PC-3 (cell line): ENCODE results near the gene MICB. TPM values are rescaled to one million over a fixed set of nuclear protein-coding genes. Genes with fewer than 3 reads are reported as not detected.

ENCODE experiments used
- ATAC-seq: fragments of 200-7000 bp; cut with Tn5 transposase; 2 replicates; pipeline ENCODE4 v1.9.1; 2020; ENCODE audit warnings: mild to moderate bottlenecking, moderate library complexity
- BruUV-seq: library from RNA; stranded (reverse); fragments of 400-500 nt; replicated peaks from 2 replicates; lab custom pipeline; 2021; lab: Mats Ljungman, UMichigan
- CTCF ChIA-PET: fragments of 300-600 bp; sonication (Branson Sonifier 250); formaldehyde crosslinking; loops from one replicate; lab custom pipeline; 2022; ENCODE audit warnings: antibody characterized with exemption; lab: Charles Lee
- POLR2A ChIA-PET: fragments of 300-600 bp; sonication (Branson Sonifier 250); formaldehyde crosslinking; loops from one replicate; lab custom pipeline; 2022; ENCODE audit warnings: antibody characterized with exemption; ENCODE audit not compliant: unreplicated experiment; lab: Charles Lee
- DNase-seq: peaks from one replicate; pipeline ENCODE4 v3.0.0-alpha.2; 2015
- H2AFZ ChIP-seq: fragments of 300-600 bp; sonication (generic); 2 replicates; pipeline ENCODE4 v1.6.0; 2016; ENCODE audit warnings: antibody characterized with exemption, low read length
- H3F3A ChIP-seq: fragments of 300-600 bp; sonication (generic); one replicate; pipeline ENCODE4 v1.6.0; 2017; ENCODE audit warnings: antibody characterized with exemption, low read length, control low read depth, mild to moderate bottlenecking; ENCODE audit not compliant: unreplicated experiment
- H3K27ac ChIP-seq: fragments of 300-600 bp; sonication (generic); 2 replicates; pipeline ENCODE4 v1.5.1; 2016; ENCODE audit warnings: mild to moderate bottlenecking, low read length
- H3K27me3 ChIP-seq: fragments of 300-600 bp; sonication (generic); 2 replicates; pipeline ENCODE4 v1.6.1; 2016; ENCODE audit warnings: low read length, mixed read lengths
- H3K36me3 ChIP-seq: fragments of 300-600 bp; sonication (generic); 2 replicates; pipeline ENCODE4 v1.6.1; 2016; ENCODE audit warnings: low read depth, mixed run types, low read length, mixed read lengths
- H3K4me1 ChIP-seq: fragments of 300-600 bp; sonication (generic); 2 replicates; pipeline ENCODE4 v1.5.1; 2016; ENCODE audit warnings: low read length; ENCODE audit not compliant: insufficient read depth
- H3K4me2 ChIP-seq: fragments of 300-600 bp; sonication (generic); 2 replicates; pipeline ENCODE4 v1.6.0; 2016; ENCODE audit warnings: low read length
- H3K4me3 ChIP-seq: fragments of 300-600 bp; sonication (generic); 2 replicates; pipeline ENCODE4 v1.5.1; 2016; ENCODE audit warnings: mild to moderate bottlenecking, low read length, mixed read lengths
- H3K79me2 ChIP-seq: fragments of 300-600 bp; sonication (generic); 2 replicates; pipeline ENCODE4 v1.6.1; 2017; ENCODE audit warnings: low read length, mixed read lengths
- H3K9ac ChIP-seq: fragments of 300-600 bp; sonication (generic); 2 replicates; pipeline ENCODE4 v1.6.0; 2016; ENCODE audit warnings: mild to moderate bottlenecking, low read length
- H3K9me2 ChIP-seq: fragments of 300-600 bp; sonication (generic); replicated peaks from 2 replicates; pipeline ENCODE4 v1.6.1; 2016; ENCODE audit warnings: mixed run types, low read length, mixed read lengths
- H3K9me3 ChIP-seq: fragments of 300-600 bp; sonication (generic); 2 replicates; pipeline ENCODE4 v1.6.1; 2016; ENCODE audit warnings: low read length, mixed read lengths
- H4K20me1 ChIP-seq: fragments of 300-600 bp; sonication (generic); 2 replicates; pipeline ENCODE4 v1.6.1; 2016; ENCODE audit warnings: low read length, mixed read lengths
- EZH2 ChIP-seq: fragments of 300-600 bp; sonication (generic); IDR thresholded peaks from one replicate; pipeline ENCODE4 v1.6.1; 2017; ENCODE audit warnings: antibody characterized with exemption, mild to moderate bottlenecking, low read length; ENCODE audit not compliant: unreplicated experiment
- EZH2phosphoT487 ChIP-seq: fragments of 300-600 bp; sonication (generic); IDR thresholded peaks from 2 replicates; pipeline ENCODE4 v1.6.1; 2018; ENCODE audit warnings: mild to moderate bottlenecking, antibody characterized with exemption, low read length, borderline replicate concordance
- intact Hi-C: fragments of 100-400 bp; cut with micrococcal nuclease; formaldehyde crosslinking; loops from 2 replicates; pipeline ENCODE4 v1.9.0; 2023
- total RNA-seq: library from RNA; depleted of rRNA; stranded (reverse); fragments of >200 nt; gene quantifications from 2 replicates; pipeline ENCODE4 v1.2.3, GENCODE V29; 2014
- TF ChIP-seq, protein P1 (sequence below): fragments of 300-600 bp; sonication (generic); conservative IDR thresholded peaks from 2 replicates; pipeline ENCODE4 v1.5.1; 2017; ENCODE audit warnings: antibody characterized with exemption, low read depth, mild to moderate bottlenecking, low read length

The MICB gene
- total RNA-seq, 1 experiment from 2014 or later, result 25.6 TPM

DNA sequence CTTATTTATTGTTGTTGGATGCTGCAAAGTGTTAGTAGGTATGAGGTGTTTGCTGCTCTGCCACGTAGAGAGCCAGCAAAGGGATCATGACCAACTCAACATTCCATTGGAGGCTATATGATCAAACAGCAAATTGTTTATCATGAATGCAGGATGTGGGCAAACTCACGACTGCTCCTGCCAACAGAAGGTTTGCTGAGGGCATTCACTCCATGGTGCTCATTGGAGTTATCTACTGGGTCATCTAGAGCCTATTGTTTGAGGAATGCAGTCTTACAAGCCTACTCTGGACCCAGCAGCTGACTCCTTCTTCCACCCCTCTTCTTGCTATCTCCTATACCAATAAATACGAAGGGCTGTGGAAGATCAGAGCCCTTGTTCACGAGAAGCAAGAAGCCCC, 12.1 kb downstream of the MICB start:
- Histone ChIP-seq H3K27ac (no peak overlapping the region), H3K9me3 (no peaks in the 10 kb centered on the region), H3K4me1 (peaks cover 11% of the 10 kb centered on the region; the same call in 1 of the 2 replicates), H3K27me3 (no peaks in the 10 kb centered on the region), H3F3A (no peaks in the 10 kb centered on the region), H3K4me3 (no peak overlapping the region), H2AFZ (no peak overlapping the region), H3K9me2 (no peaks in the 10 kb centered on the region), H3K79me2 (peaks cover 2% of the 10 kb centered on the region), H3K4me2 (no peak overlapping the region), H4K20me1 (no peaks in the 10 kb centered on the region), H3K36me3 (peaks cover 48% of the 10 kb centered on the region), H3K9ac (no peak overlapping the region)
- no TSS peak for BruUV-seq
- ChIA-PET CTCF (no interaction called here), POLR2A (no interaction called here)
- DNase-seq (peak; percentile 51), ATAC-seq (peak; percentile 27; the same call in 1 of the 2 replicates)
- TF ChIP-seq, protein P1, sequence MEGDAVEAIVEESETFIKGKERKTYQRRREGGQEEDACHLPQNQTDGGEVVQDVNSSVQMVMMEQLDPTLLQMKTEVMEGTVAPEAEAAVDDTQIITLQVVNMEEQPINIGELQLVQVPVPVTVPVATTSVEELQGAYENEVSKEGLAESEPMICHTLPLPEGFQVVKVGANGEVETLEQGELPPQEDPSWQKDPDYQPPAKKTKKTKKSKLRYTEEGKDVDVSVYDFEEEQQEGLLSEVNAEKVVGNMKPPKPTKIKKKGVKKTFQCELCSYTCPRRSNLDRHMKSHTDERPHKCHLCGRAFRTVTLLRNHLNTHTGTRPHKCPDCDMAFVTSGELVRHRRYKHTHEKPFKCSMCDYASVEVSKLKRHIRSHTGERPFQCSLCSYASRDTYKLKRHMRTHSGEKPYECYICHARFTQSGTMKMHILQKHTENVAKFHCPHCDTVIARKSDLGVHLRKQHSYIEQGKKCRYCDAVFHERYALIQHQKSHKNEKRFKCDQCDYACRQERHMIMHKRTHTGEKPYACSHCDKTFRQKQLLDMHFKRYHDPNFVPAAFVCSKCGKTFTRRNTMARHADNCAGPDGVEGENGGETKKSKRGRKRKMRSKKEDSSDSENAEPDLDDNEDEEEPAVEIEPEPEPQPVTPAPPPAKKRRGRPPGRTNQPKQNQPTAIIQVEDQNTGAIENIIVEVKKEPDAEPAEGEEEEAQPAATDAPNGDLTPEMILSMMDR, result no peak
- no peak for TF ChIP-seq EZH2phosphoT487
- no peak for TF ChIP-seq EZH2
- intact Hi-C loops, result no loop called here

DNA sequence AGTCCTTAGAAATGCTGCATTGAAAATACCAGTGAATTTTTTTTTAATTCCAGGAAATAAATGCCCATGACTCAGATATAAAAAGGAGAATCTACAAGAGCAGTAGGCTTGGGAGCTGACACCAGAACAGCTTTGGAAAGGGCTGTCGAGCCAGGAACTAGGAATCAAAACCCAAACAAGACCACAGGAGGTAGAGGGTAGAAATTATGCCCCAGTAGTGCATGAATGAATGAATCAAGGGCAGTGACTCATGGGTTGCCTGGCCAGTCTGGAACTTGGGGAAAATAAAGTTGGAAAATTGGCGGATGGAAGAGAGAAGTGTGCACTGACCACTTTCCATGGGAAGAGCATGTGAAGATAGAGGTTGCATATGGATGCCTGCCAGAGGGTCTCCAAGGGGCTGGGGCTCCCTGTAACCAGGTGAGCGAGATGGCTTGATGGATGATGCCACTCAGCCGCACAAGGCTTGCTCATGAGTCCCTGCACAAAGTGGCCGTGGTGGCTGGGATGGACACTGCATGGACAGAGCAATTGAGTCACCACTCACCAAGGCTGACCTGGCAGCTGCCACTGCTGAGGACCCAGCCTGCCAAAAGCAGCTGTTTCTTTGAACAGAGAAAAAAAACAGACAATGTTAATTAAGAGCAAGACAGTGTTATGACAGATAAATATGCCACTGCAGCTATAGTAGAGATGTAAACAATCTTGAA, 15.7 kb downstream of the MICB start:
- ATAC-seq, result no peak; the same call in 1 of the 2 replicates
- POLR2A ChIA-PET, result no interaction called here
- Histone ChIP-seq H3K9me3 (no peaks in the 10 kb centered on the region), H3K4me2 (no peak overlapping the region), H3K9me2 (no peaks in the 10 kb centered on the region), H3K79me2 (no peaks in the 10 kb centered on the region), H3K27ac (no peak overlapping the region), H3K36me3 (peaks cover 23% of the 10 kb centered on the region), H4K20me1 (no peaks in the 10 kb centered on the region), H2AFZ (no peak overlapping the region), H3K9ac (no peak overlapping the region), H3K4me3 (no peak overlapping the region), H3K4me1 (peaks cover 14% of the 10 kb centered on the region; the same call in 1 of the 2 replicates), H3F3A (no peaks in the 10 kb centered on the region), H3K27me3 (no peaks in the 10 kb centered on the region)
- CTCF ChIA-PET, result interaction anchor here (0.7 kb wide), 1 partner anchor 63 kb away, joined by 5 read pairs; no protein-coding TSS in a partner anchor
- TF ChIP-seq, protein P1, result no peak
- TF ChIP-seq EZH2 (no peak), EZH2phosphoT487 (no peak)
- BruUV-seq, result TSS peak; percentile 27
- intact Hi-C loops, result no loop called here
- DNase-seq, result peak; percentile 32

DNA sequence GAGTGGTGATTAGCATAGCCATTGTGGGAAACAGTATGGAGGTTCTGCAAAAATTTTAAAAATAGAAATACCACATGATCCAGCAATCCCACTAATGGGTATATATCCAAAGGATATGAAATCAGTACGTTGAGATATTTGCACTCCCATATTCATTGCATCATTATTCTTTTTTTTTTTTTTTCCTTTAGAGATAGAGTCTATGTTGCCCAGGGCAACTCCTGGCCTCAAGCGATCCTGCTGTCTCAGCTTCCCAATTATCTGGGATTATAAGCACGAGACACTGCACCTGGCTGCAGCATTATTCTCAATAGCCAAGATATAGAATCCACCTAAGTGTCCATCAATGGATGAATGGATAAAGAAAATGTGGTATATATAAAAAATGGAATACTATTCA, 23.9 kb downstream of the MICB start:
- Histone ChIP-seq H3K79me2 (no peaks in the 10 kb centered on the region), H3K27me3 (no peaks in the 10 kb centered on the region), H3K4me3 (no peak overlapping the region), H3K4me1 (peaks cover 8% of the 10 kb centered on the region), H3K9me2 (no peaks in the 10 kb centered on the region), H3K4me2 (no peak overlapping the region), H4K20me1 (no peaks in the 10 kb centered on the region), H3K9ac (no peak overlapping the region), H3K36me3 (no peaks in the 10 kb centered on the region), H3K27ac (no peak overlapping the region), H3F3A (no peaks in the 10 kb centered on the region), H2AFZ (no peak overlapping the region), H3K9me3 (no peaks in the 10 kb centered on the region)
- CTCF ChIA-PET, result no interaction called here
- DNase-seq, result no peak
- TF ChIP-seq, protein P1, result no peak
- TF ChIP-seq EZH2, result no peak
- TF ChIP-seq EZH2phosphoT487, result no peak
- intact Hi-C loops, result no loop called here
- no TSS peak for BruUV-seq
- no peak for ATAC-seq
- POLR2A ChIA-PET, result no interaction called here
